ENCODE measurements around the gene ME3.

The ME3 gene

DNA sequence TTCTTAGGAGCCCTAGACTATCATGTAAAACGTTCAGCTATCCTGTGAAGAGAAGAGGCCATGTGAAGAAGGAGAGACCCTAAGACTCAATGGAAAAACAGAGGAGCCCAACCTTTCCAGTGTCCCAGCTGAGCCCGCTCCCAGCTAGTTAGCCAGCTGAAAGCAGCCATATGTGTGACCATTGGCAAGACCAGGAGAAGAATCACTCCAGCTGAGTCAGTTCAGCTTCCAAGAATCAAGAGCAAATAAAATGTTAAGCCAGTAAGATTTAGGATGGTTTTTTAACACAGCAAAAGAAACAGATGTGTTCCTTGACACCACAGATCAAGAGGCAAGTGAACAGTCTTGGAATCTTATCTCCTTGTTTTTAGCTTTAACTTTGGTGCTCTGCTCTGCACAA, 189.7 kb downstream of the ME3 start:
- no peak for DNase-seq

DNA sequence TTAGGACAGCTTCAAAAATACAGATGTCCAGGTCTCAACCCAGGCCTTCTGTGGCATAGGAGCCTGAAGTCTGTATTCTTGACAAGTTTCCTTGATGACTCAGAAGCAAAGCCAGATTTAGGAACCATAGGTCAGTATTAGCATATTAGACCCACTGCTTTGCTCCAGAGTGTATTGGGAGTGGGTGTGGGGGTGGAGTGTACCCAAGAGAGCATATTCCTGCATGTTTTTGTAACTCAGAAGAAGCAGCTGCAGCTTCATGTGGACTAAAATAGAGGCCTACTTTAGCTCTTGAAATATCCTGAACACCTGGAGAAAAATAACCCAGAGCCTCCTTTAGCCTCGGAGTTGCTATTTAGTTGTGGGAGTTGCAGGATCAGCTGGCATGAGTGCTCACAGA, 191.0 kb downstream of the ME3 start:
- DNase-seq, result no peak

DNA sequence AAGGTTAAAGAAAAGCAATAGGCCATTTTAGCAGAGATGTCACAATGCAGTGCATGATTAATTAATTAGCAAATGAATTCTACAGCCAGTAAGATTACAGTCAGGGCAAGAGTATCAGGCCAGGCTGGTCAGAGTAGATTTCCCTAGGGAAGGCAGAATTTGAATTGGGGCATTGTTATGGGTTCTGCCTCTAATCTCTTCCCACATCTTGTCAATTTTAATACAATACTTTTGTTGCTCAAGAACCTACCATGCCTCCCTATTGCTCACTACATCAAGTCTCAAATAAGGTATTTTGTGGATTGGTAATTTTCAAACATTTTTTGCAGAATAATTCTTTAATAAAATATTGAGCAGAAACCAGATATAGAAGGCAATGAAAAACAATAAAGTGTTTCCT, 194.1 kb downstream of the ME3 start:
- DNase-seq, result no peak

DNA sequence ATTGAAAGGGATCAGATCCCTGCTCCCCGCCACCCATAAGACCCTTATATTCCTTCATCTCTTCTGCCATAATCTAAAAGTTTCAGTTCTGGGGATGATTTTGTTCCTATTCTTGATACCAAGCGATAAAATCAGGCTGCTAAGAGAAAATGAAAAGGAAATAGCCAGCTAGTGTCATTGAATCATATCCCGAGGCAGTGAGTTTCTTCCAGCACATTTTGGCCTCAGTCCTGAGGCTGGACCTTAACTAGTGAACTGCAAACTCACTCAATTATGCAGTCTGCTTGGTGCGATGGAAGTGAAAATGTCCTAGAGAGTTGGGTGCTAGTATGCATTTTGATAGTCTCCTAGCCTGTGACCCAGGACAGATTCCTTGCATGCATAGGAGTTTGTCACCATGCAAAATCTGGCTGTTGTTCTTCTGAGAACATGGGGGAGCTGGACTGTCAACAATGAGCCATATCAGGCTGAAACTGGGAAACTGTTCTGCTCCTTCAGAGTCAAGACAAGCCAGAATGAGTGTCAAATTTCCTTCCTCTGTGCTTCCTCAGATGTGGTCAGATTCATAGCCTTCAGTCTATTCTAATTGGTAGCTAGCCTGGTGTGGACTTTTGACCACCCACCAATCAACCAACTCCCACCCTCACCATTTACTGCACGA, 194.8 kb downstream of the ME3 start:
- DNase-seq, result no peak

DNA sequence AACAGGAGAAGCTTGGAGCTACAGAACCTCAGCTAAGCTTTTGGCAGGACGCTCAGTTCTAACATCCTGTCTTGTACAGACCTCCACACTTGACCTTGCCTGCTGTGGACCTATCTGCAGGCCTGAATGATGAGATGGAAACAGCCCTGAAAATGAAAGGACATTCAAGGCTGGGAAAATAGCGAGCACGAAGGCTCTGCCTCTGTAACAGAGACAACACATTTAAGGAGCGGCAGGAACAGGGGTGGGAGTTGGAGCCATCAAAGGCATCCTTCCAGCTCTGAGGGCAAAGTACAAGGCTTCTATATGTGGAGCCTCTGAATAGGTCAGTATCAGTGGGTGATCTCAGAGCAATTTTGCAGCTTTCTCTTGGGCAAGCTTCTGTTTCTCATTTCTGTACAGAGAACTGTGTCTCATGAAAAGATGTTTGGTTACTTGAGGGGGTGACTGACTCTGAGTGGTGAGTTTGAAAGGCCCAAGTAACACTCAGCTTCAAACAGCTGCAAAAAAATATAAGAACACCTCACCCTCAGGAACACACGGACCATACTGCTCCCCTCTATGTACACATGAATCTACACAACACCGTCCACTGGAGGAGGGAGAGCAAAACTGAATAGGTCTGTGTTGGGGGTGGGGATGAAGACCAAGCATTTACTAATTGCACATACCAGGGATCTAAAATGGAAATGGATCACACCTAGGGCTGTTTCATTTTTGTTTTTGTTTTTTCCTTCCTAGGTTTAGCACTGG, 196.1 kb downstream of the ME3 start:
- DNase-seq, result no peak

DNA sequence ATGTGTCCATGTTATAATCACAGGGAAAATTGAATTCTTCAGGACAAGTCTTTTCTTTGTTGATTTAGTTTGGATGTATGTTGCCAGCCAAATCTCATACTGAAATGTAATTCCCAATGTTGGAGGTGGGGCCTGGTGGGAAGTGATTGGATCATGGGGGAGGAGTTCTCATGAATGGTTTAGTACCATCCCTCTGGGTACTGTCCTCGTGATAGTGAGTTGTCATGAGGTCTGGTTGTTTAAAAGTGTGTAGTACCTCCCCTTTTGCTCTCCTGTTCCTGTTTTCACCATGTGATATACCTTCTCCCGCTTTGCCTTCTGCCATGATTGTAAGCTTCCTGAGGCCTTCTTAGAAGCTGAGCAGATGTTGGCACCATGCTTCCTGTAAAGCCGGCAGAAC, 197.4 kb downstream of the ME3 start:
- no peak for DNase-seq

DNA sequence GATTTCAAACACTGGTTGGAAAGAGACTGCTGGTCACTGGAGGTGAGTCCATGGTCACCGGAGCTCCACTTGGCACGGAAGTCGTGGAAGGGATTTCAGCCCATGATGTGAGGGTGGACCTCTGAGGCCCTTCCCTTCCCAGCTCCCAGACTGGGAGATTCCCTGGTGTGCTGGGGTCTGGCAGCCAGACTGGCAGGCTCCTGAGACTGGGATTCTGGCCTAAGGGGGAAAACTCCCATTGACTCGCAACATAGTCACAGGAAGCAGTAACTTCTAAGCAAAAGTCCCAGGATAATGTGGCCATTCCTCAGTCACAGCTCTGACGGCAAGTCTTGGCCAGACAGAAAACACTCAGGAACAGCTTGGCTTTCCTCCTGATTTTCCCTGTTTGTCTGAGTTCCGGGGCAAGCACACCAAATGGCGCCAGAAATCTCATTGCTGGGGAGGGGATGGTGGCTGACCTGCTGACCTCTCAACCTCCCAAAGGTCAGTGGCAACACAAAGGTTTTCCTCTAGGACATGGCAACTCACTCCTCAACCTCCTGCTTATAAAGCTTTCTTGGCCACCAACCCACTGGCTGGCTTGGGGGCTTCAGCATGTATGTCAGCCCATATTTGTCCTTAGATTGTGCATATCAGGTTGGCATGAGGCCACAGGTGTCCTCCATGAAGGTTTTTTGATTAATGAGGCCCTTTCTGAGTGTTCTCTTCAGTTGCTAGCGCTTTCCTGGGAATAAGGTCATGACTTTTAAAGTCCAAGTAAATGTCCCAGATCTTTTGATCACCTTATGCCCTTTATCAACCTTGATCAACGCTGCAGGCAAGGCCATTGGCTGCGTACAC, 198.2 kb downstream of the ME3 start:
- peak; percentile 65 for DNase-seq

DNA sequence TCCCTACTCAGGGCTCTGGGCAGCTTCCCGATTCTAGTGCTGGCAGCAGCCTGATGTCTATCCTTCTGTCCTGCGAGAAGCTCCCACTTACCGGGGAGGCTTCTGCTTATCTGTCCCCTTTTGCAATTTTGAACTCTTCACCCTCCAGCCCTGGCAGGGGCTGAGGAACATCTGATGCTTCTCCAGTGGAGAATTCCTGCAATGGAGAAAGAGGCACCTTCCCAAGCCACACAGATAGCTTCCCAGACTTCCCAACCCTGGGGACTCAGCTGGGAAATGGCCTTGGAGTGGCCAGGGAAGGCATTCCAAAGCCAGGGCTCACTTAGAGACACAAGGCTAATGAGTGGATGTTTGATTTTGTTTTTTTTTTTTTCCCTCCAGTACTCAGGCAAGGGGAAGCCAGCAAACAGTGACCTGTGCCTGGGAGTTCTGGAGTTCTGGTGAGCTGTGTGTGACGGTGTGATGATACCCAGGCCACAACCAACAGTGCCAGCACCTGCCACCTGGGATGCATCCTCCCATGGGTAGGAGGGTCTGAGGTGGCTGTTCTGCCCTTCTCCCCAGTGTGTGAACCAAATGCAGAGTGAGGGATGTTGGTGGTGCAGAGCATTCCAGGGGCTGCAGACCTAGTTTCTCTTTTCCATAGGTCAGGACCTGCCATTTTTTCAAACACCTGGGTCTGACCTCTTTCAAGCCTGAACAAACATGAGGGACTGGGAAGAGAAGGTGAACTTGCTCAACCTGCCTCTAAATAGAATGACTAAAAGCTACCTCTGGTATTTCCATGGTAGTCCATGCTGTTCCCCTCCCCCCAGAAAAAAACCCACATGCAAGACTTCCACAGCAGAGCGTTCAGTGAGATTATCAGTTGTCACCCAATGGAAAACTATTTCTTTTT, 202.7 kb downstream of the ME3 start:
- no peak for DNase-seq

DNA sequence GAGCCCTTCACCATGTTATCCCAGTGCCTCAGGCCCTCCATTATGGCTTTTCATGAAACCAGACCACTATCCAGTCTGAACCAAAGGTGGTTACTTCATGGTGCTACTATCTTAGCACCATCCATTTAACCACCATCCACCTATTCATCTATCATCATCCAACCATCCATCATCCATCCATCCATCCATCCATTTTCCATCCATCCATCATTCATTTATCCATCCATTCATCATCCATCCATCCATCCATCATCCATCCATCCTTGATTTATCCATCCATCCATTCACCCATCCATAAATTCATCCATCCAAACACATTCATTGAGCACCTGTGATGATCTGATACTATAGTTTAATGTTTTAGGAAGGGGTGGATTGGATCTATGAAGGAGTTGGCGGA, 204.2 kb downstream of the ME3 start:
- no peak for DNase-seq

DNA sequence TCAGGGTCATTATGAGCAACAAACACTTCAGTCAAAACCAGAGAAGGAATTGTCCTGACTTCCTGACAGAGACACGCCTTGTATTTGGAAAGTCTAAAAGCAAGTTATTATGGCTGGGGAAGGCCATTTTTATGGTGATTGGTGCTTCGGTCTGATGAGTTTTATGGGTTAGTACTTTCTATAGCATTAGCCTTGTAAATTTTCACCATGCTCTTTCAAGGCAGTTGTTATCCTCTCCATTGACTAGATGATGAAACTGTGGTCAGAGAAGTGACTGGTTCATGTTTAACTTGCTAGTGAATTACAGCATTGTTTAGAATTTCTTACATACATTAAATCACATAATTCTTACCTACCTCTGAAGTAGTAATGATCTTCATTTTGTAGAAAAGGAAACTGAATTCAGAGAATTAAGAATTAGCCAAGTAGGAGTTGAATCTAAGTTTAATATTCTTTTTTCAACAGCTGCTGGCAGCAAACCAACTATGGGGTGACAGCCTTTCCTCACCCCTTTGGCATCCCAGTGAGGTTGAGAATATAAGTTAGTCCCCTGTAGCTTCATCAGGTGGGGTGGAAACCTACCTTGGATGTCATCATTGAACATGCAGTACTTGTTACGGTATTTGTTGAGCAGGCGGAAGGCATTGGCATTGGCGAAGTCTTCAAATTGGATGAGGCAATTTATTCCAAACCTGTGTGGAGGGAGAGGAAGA, 207.8 kb downstream of the ME3 start:
- no peak for DNase-seq

DNA sequence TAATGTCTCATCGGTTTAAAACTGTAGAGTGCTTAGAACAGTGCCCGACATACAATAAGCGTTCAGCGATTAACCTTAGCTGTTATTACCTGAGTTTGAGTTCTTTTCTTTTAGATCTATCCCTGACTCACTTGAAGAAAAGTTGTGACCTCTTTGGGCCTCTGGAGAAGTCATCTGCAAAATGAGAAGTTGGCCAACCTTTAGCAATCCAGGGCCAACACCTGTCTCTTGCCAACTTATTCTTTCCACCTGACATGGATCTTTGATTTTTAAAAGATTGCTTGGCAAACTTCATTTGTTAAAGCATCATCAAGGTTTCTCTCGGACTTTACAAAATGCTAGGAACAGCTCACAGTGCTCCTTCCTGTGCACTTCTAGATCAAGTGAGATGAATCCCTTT, 208.5 kb downstream of the ME3 start:
- no peak for DNase-seq

DNA sequence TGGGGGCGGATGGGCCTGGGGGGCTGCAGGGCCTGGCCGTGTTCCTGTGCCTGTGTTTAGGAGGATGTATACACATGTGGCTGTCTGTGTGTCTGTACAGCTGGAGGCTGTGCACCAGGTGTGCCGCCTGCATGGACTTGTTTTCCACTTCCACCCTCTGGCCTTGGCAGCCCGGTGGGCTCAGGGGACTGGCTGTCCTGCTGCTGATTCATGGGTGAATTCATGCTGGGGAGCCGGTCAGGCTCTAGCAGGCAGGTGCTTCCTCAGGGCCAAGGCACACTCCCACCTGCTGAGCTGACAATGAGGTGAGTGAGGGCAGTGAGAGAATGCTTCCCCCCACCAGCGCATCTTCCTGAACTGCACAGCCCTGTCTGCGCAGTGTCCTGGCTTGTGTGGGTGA, 209.3 kb downstream of the ME3 start:
- no peak for DNase-seq

DNA sequence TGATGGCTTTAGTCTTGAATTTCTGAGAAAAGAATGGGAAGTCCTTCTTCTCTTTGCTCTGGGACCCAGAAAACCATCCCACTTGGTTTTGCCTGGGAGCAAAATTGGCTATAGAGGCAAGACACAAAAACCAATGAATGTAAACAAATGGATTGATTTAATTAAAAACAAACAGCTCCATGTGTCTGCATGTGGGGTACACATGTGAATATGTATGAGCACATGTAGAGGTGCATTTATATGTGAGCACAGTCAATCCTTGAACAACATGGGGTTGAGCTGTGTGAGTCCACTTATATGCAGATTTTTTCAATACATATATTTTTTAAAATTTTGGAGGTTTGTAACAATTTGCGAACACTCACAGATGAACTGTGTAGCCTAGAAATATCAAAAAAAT, 210.5 kb downstream of the ME3 start:
- DNase-seq, result no peak

DNA sequence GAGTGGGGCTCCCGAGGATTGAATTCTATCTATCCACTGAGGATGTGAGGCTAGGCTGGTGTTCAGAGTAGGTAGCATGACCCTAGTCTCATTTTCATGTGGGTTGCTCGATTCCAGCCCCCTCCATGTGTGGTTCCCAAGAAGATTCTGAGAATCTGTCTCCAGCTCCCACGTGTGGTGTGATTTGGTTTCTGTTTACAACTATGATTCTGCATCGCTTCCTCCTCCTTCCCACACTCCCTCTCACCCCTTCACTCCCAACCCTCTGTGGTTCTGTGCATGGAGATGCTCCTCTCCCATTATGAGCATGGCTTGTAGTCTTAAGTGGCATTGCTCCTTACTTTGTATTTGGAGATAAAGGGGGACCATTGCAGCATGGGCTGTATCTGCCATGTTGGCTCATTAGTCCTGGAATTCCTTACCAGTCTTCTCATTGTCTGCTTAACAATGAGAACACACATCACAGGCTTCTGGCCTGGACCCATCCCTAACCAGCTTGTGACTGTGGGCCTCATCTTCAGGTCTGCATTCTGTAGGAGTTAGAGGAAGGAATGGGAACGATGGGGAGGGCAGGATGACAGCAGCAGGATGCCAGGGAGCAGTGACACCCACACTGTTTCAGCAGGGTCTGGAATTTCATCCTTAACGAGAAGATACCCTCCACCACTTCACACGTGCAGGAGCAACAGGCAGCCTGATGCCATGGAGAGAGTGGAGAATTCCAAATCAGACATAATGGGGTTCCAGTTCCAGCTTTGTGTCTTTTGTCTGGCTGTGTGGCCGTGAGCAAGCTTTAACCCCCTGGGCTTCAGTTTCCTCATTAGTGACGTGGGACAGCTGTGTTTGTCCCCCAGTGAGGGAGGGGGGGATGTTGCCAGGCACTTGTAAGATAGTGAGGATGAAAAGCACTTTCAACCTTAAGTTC, 211.7 kb downstream of the ME3 start:
- no peak for DNase-seq

DNA sequence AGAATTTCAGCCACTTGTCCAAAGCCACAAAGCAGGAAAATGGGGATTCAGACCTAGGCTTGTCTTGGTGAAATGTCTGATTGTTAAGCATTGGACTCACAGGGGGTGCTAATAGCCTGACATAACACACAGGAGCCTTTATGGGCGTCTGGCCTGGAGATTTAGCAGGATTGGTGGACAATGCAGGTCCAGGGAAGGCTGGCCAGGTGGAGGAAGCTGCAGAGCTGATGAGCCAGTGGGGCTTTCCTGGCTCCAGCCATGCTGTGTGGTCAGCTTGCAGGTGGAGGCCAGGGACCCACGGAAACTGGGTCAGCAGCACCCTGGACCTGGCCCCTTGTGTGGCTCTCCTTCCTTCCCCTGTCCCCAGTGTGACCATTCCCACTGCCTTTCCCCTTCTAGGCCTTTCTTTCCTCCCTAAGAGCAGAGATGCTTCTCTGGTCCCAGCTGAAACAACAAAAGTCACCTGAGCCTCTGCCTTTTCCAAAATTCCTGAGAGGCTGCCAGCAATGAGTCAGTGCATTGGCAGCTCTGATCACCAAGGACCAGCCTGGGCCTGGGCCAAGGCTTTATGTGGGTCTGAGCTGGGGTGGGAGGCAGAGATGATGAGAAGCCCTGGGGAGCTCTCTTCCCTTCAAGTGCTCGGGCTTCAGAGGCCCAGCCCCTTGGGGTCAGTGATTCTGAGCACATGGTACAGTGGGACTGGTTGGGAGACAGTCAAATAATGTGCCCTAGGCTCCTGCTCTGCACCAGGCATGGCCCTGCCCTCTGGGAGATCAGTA, 212.5 kb downstream of the ME3 start:
- peak; percentile 96 for DNase-seq

DNA sequence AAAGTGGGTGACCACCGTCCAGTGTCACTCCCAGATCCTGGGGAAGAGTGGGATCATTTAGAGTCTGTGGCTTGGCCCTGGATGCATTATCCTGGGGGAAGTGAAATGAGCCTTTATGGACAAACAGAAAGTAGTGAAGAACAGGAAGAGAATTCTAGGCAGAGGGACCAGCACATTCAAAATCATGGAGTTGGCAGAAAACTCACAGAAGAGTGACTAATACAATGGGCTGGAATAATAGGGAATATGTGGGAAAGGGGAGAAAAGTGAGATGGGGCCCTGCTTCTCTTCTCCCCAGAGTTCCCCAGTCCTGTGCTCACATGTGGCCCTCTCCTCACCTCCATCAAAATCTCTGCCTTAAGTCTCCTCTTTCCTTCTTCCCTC, 213.4 kb downstream of the ME3 start:
- DNase-seq, result peak; percentile 54

DNA sequence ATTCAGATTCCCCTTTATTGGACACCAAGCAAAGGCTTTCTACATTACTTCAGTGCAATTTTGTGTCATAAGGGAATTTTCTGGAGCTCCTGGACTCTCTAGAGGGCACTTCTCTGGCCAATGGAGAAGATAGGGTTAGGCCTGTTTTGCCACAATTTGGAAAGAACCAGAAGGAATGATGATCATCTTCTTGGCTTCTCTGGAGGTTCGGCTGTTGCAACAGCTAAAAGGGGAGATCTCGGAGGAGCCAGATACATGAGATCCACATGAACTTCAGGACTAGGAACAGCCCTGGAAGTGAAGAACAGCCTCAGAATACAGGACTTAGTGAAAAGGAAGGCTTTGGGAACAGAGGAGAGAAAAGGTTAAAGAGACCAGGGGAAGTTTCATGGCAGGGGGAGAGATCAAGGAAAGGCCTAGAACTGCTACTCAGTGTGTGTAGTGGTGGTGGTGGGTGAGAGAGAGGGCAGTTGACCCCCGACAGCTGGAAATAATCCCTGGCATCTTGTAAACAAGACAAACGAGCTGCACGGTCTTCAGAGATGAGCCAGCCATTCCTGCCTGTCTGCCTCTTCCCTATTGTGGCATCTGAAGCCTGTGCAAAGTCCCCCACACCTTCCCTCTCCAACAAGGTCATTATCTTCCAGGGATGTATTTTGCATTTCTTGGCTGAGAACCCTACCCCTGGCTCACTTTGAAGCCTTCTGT, 214.0 kb downstream of the ME3 start:
- no peak for DNase-seq

DNA sequence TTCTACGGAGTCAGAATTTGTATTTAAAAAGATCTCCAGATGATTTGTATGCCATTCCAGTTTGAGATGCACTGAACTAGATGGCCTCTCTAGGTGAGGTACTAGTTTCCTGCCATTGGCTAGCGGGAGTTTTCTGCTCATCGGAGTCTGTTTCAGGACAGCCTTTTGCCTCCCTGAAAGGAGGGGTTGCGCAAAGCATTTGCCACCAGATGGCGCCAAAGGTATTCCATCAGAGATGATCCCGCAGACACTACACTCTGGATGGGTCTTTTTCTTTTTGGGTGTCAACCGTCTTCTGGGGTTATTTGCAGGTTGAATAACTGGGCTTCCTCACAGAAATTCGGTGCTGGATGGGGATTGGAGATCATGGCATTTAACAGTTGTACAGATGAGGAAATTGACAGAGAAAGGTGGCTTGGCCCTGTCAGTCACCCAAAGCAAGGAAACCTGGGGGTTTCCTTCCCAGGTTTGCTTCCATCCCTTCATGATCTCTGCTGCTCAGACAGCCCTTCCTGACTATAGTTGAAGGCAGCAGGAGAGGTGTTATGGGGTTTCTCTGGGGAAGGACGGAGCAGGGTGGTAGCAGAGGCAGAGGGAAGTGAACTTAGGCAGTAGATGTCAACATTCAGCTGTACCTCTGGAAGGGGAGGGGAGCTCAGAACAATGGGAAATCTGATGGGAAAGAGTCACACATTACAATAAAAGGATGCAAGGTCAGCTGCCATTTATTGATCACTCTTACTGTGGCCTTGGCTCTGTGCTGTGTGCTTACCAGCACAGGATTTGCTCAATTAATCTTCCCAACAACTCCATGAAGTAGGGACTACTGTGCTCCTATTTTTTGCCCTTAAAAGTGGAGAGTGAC, 216.1 kb downstream of the ME3 start:
- DNase-seq, result peak; percentile 82
